NK-92 treated with Interleukin-12 subunit alpha and Interleukin-12 subunit beta, amount 100 ng/mL, for 24 hours (cell line): ENCODE measurements around the gene ENAH.
"Not testable (repeated sequence)": the region's sequence is repeated elsewhere in the genome, so short reads cannot be mapped to it uniquely, and the experiment has no call there.

Experiments
- DNase-seq: peaks from one replicate; lab custom pipeline; 2025; lab: John Stamatoyannopoulos, UW

Gene ENAH

GRCh38 chr1:225644666-225645065, 8.3 kb downstream of the ENAH start:
- DNase-seq: no peak

GRCh38 chr1:225642177-225642576, 10.7 kb downstream of the ENAH start:
- no peak for DNase-seq

- no peak for DNase-seq
These were observed 14.1 kb downstream of the ENAH start for GRCh38 chr1:225638853-225639252.

GRCh38 chr1:225637651-225638199, 15.2 kb downstream of the ENAH start:
- no peak for DNase-seq

GRCh38 chr1:225636992-225637391, 15.9 kb downstream of the ENAH start:
- DNase-seq: not testable (repeated sequence)

GRCh38 chr1:225635649-225636048, 17.3 kb downstream of the ENAH start:
- DNase-seq: no peak

GRCh38 chr1:225632836-225633235, 20.1 kb downstream of the ENAH start:
- not testable (repeated sequence) for DNase-seq

- DNase-seq: no peak
These were observed 21.8 kb downstream of the ENAH start for GRCh38 chr1:225631021-225631663.

- DNase-seq: no peak
These were observed 23.4 kb downstream of the ENAH start for GRCh38 chr1:225629483-225629882.

GRCh38 chr1:225628794-225629193, 24.1 kb downstream of the ENAH start:
- DNase-seq: not testable (repeated sequence)

GRCh38 chr1:225627304-225627947, 25.5 kb downstream of the ENAH start:
- no peak for DNase-seq

GRCh38 chr1:225626698-225627097, 26.2 kb downstream of the ENAH start:
- no peak for DNase-seq

GRCh38 chr1:225617956-225618355, 35.0 kb downstream of the ENAH start:
- DNase-seq: no peak

- no peak for DNase-seq
These were observed 35.4 kb downstream of the ENAH start for GRCh38 chr1:225617479-225617878.

- DNase-seq: not testable (repeated sequence)
These were observed 37.5 kb downstream of the ENAH start for GRCh38 chr1:225615403-225615790.

GRCh38 chr1:225613006-225613405, 39.9 kb downstream of the ENAH start:
- no peak for DNase-seq

- DNase-seq: no peak
These were observed 40.6 kb downstream of the ENAH start for GRCh38 chr1:225612287-225612686.

GRCh38 chr1:225611537-225612223, 41.2 kb downstream of the ENAH start:
- no peak for DNase-seq

GRCh38 chr1:225610539-225610938, 42.4 kb downstream of the ENAH start:
- no peak for DNase-seq

- no peak for DNase-seq
These were observed 44.7 kb downstream of the ENAH start for GRCh38 chr1:225608014-225608796.

- DNase-seq: no peak
These were observed 45.6 kb downstream of the ENAH start for GRCh38 chr1:225607355-225607754.
